Lower leg skin (tissue), 4 donors: ENCODE results near the gene PCSK5. TPM values are rescaled to one million over a fixed set of nuclear protein-coding genes. Genes with fewer than 3 reads are reported as not detected.
"Not testable (repeated sequence)": the region's sequence is repeated elsewhere in the genome, so short reads cannot be mapped to it uniquely, and the experiment has no call there.

Source experiments
- DNase-seq, 2 donors: peaks; one replicate each; pipeline ENCODE4 v3.0.0-alpha.2; 2019; ENCODE audit warnings: low spot score in 2 of 2
- H3K4me3 ChIP-seq: fragments of 200-600 bp; sonication (generic); 2 replicates; pipeline ENCODE4 v1.5.1; 2017; ENCODE audit warnings: mild to moderate bottlenecking, low read depth; ENCODE audit not compliant: poor library complexity, severe bottlenecking
- CTCF ChIP-seq, 3 donors: fragments of 450-650 bp; IDR thresholded peaks; one replicate each; pipeline ENCODE4 v1.5.1; 2016; ENCODE audit warnings: antibody characterized with exemption in 3 of 3, mild to moderate bottlenecking in 3 of 3, moderate library complexity in 2 of 3
- POLR2A ChIP-seq, 2 donors: fragments of 450-650 bp; IDR thresholded peaks; one replicate each; pipeline ENCODE4 v1.6.1; 2016 to 2017; ENCODE audit warnings: antibody characterized with exemption in 2 of 2, mild to moderate bottlenecking in 1 of 2, moderate library complexity in 1 of 2
- WGBS, 2 donors: methylation state at CpG; one replicate each; pipeline ENCODE4 v1.1.5; 2018; 5-methylcytosine and 5-hydroxymethylcytosine counted together
- intact Hi-C: fragments of 100-400 bp; cut with DNase I; formaldehyde crosslinking; loops from one replicate; pipeline ENCODE4 v1.15.0; 2023; ENCODE audit warnings: low total_unique reads
- total RNA-seq, 4 donors: library from RNA; depleted of rRNA; stranded (reverse); fragments of >200 nt; gene quantifications; one replicate each; pipeline ENCODE4 v1.1.0, GENCODE V29; 2016

Gene PCSK5
- total RNA-seq, 4 donors from 2014 or later: 6.4 to 10.8 (median 9.7) TPM

GRCh38 chr9:76358628-76359280, 468.3 kb downstream of the PCSK5 start:
- TF ChIP-seq POLR2A (IDR thresholded peaks at IDR 0.05) (no peak), CTCF (IDR thresholded peaks at IDR 0.05) (no peak)
- intact Hi-C loops: no loop called here
- DNase-seq: no peak
- no peak overlapping the region for H3K4me3 ChIP-seq
- 93 to 94% methylated on average over 10 of the region's 10 CpGs for WGBS, 2 donors

- no peak for TF ChIP-seq CTCF (IDR thresholded peaks at IDR 0.05)
- no peak for TF ChIP-seq POLR2A (IDR thresholded peaks at IDR 0.05)
- intact Hi-C loops: no loop called here
- 86 to 89% methylated on average over 4 of the region's 4 CpGs for WGBS, 2 donors
Measured at GRCh38 chr9:76359365-76359764, 468.9 kb downstream of the PCSK5 start.

GRCh38 chr9:76359766-76360165, 469.3 kb downstream of the PCSK5 start:
- intact Hi-C loops: no loop called here
- DNase-seq: no peak
- no peak for TF ChIP-seq CTCF (IDR thresholded peaks at IDR 0.05)
- no peak for TF ChIP-seq POLR2A (IDR thresholded peaks at IDR 0.05)
- 78 to 85% methylated on average over 2 of the region's 2 CpGs for WGBS, 2 donors
- H3K4me3 ChIP-seq: no peak overlapping the region

More at GRCh38 chr9:76359365-76359764, 468.9 kb downstream of the PCSK5 start:
- DNase-seq: no peak
- H3K4me3 ChIP-seq: no peak overlapping the region

- 78 to 87% methylated on average over 16 of the region's 16 CpGs for WGBS, 2 donors
- intact Hi-C loops, H3K4me3 ChIP-seq, DNase-seq: not testable (repeated sequence)
Measured at GRCh38 chr9:76362332-76363031, 472.0 kb downstream of the PCSK5 start.

GRCh38 chr9:76363032-76363395, 472.5 kb downstream of the PCSK5 start:
- 95 to 97% methylated on average over 3 of the region's 3 CpGs for WGBS, 2 donors
- TF ChIP-seq POLR2A (IDR thresholded peaks at IDR 0.05) (no peak), CTCF (IDR thresholded peaks at IDR 0.05) (no peak)
- DNase-seq: no peak
- intact Hi-C loops: no loop called here
- no peak overlapping the region for H3K4me3 ChIP-seq

- TF ChIP-seq CTCF (IDR thresholded peaks at IDR 0.05): no peak
- TF ChIP-seq POLR2A (IDR thresholded peaks at IDR 0.05): no peak
- DNase-seq: no peak
- intact Hi-C loops: no loop called here
- 45 to 57% methylated on average over 1 of the region's 1 CpG for whole genome bisulfite sequencing, 2 donors
- no peak overlapping the region for H3K4me3 ChIP-seq
Measured at GRCh38 chr9:76365028-76365427, 474.6 kb downstream of the PCSK5 start.
